HepG2 (cell line): ENCODE measurements around the gene SMLR1. TPM values are rescaled to one million over a fixed set of nuclear protein-coding genes. Genes with fewer than 3 reads are reported as not detected.
A peak's percentile ranks its signal among the peaks of the same experiment; 100 is the strongest.

Experiments
- CCDC6 ChIP-seq: sonication (generic); formaldehyde crosslinking; IDR thresholded peaks from 2 replicates; pipeline ENCODE4 v1.8.1; 2022; ENCODE audit warnings: mild to moderate bottlenecking, missing genetic modification reagents, moderate library complexity
- CENPT ChIP-seq: sonication (generic); formaldehyde crosslinking; IDR thresholded peaks from 2 replicates; pipeline ENCODE4 v1.8.0; 2022; ENCODE audit warnings: low read depth, mild to moderate bottlenecking, moderate library complexity, missing genetic modification reagents
- CHCHD3 ChIP-seq: sonication (generic); formaldehyde crosslinking; IDR thresholded peaks from 2 replicates; pipeline ENCODE4 v1.8.0; 2022; ENCODE audit warnings: mild to moderate bottlenecking, missing genetic modification reagents, moderate library complexity
- ESRRA ChIP-seq: sonication (generic); formaldehyde crosslinking; IDR thresholded peaks from 2 replicates; pipeline ENCODE4 v1.5.1; 2020; ENCODE audit warnings: mild to moderate bottlenecking, low read depth, missing genetic modification reagents
- GATAD1 ChIP-seq: IDR thresholded peaks from 2 replicates; pipeline ENCODE4 v1.6.1; 2016; ENCODE audit warnings: missing genetic modification reagents, missing compliant biosample characterization
- LCORL ChIP-seq, 2 experiments: fragments of 450-650 bp in 1 of 2; sonication (generic) in 1 of 2; formaldehyde crosslinking in 1 of 2; IDR thresholded peaks; 2 replicates each; pipeline versions ENCODE4 v1.5.0 to v1.6.1; 2017 to 2020; ENCODE audit warnings: antibody characterized with exemption in 1 of 2, missing genetic modification reagents in 1 of 2
- PPARG ChIP-seq: conservative IDR thresholded peaks from 2 replicates; pipeline ENCODE4 v1.6.1; 2016; ENCODE audit warnings: missing biosample characterization, missing genetic modification reagents
- RXRA ChIP-seq: sonication (generic); formaldehyde crosslinking; IDR thresholded peaks from 2 replicates; pipeline ENCODE4 v1.5.1; 2020; ENCODE audit warnings: missing genetic modification reagents
- SNRNP70 ChIP-seq: fragments of 200-400 bp; formaldehyde crosslinking; IDR thresholded peaks from 2 replicates; pipeline ENCODE4 v1.6.1; 2017; ENCODE audit warnings: mild to moderate bottlenecking, low read depth, low read length, moderate library complexity
- SP140L ChIP-seq: sonication (generic); formaldehyde crosslinking; IDR thresholded peaks from 2 replicates; pipeline ENCODE4 v1.4.0; 2020; ENCODE audit warnings: missing genetic modification reagents, borderline replicate concordance
- SUZ12 ChIP-seq: fragments of 150-350 bp; IDR thresholded peaks from 2 replicates; pipeline ENCODE4 v1.6.1; 2014; ENCODE audit warnings: low read depth, low read length
- UBTF ChIP-seq: sonication (generic); formaldehyde crosslinking; IDR thresholded peaks from 2 replicates; pipeline ENCODE4 v1.4.0; 2020; ENCODE audit warnings: mild to moderate bottlenecking, missing genetic modification reagents
- XBP1 ChIP-seq: sonication (generic); formaldehyde crosslinking; IDR thresholded peaks from 2 replicates; pipeline ENCODE4 v1.5.0; 2020; ENCODE audit warnings: missing genetic modification reagents
- ZFAT ChIP-seq: sonication (generic); formaldehyde crosslinking; conservative IDR thresholded peaks from 2 replicates; pipeline ENCODE4 v1.8.1; 2023; ENCODE audit warnings: missing genetic modification reagents, inconsistent platforms
- ZNF12 ChIP-seq: sonication (generic); formaldehyde crosslinking; IDR thresholded peaks from 2 replicates; pipeline ENCODE4 v1.5.0; 2020; ENCODE audit warnings: missing genetic modification reagents
- ZNF484 ChIP-seq: sonication (generic); formaldehyde crosslinking; IDR thresholded peaks from 2 replicates; pipeline ENCODE4 v1.5.1; 2020; ENCODE audit warnings: mild to moderate bottlenecking, low read depth, missing genetic modification reagents, borderline replicate concordance
- ZNF550 ChIP-seq: sonication (generic); formaldehyde crosslinking; IDR thresholded peaks from 2 replicates; pipeline ENCODE4 v1.4.0; 2020; ENCODE audit warnings: mild to moderate bottlenecking, missing genetic modification reagents, borderline replicate concordance
- ZNF607 ChIP-seq: sonication (generic); formaldehyde crosslinking; IDR thresholded peaks from 2 replicates; pipeline ENCODE4 v1.5.1; 2020; ENCODE audit warnings: missing genetic modification reagents, mild to moderate bottlenecking, borderline replicate concordance
- ZNF766 ChIP-seq: sonication (generic); formaldehyde crosslinking; IDR thresholded peaks from 2 replicates; pipeline ENCODE4 v1.5.0; 2020; ENCODE audit warnings: missing genetic modification reagents, borderline replicate concordance
- ZNF784 ChIP-seq: sonication (generic); formaldehyde crosslinking; IDR thresholded peaks from 2 replicates; pipeline ENCODE4 v1.5.1; 2020; ENCODE audit warnings: missing genetic modification reagents, mild to moderate bottlenecking, borderline replicate concordance
- ZSCAN25 ChIP-seq: sonication (generic); formaldehyde crosslinking; IDR thresholded peaks from 2 replicates; pipeline ENCODE4 v1.8.0; 2022; ENCODE audit warnings: mild to moderate bottlenecking, missing genetic modification reagents
- polyA plus RNA-seq, 8 experiments: library from polyadenylated mRNA; depleted of rRNA in 3 of 8; stranded (reverse) in 7 of 8; unstranded in 1 of 8; fragments of >200 nt; fragmentation: Illumina TruSeq in 4 of 8; extraction: Trizol in 4 of 8; gene quantifications; 2 replicates each; pipeline versions ENCODE4 v1.2.1 to v1.2.3, GENCODE V29; 2011 to 2016; ENCODE audit warnings: low read depth in 4 of 8, missing spikeins in 1 of 8, mixed read lengths in 1 of 8; ENCODE audit not compliant: insufficient read depth in 1 of 8
- total RNA-seq, 5 experiments: library from RNA; depleted of rRNA; stranded (reverse); fragments of >200 nt; fragmentation: Illumina TruSeq; extraction: Trizol; gene quantifications; 2 replicates each; pipeline ENCODE4 v1.2.3, GENCODE V29; 2016; ENCODE audit warnings: low read depth in 1 of 5
- TF ChIP-seq, protein P1 (sequence below): IDR thresholded peaks from 2 replicates; pipeline ENCODE4 v1.6.1; 2016; ENCODE audit warnings: mild to moderate bottlenecking, missing biosample characterization, missing genetic modification reagents
- TF ChIP-seq, protein P2 (sequence below): sonication (generic); formaldehyde crosslinking; IDR thresholded peaks from 2 replicates; pipeline ENCODE4 v1.9.0; 2022; ENCODE audit warnings: missing genetic modification reagents, mild to moderate bottlenecking, borderline replicate concordance
- TF ChIP-seq, protein P3 (sequence below): IDR thresholded peaks from 2 replicates; pipeline ENCODE4 v1.6.1; 2016; ENCODE audit warnings: missing genetic modification reagents, missing compliant biosample characterization

Gene SMLR1
- total and polyA plus RNA-seq, 2 of the 13 experiments (the other 11 are each of a cell fraction or from before 2014, with no cell fraction given): 41.8 to 104 TPM

- TF ChIP-seq, protein P1, sequence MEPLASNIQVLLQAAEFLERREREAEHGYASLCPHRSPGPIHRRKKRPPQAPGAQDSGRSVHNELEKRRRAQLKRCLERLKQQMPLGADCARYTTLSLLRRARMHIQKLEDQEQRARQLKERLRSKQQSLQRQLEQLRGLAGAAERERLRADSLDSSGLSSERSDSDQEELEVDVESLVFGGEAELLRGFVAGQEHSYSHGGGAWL (CRISPR knock-in tag): no peak
- TF ChIP-seq ZNF766 (CRISPR knock-in tag): no peak
- no peak for TF ChIP-seq ZNF550 (CRISPR knock-in tag)
- TF ChIP-seq XBP1 (CRISPR knock-in tag): no peak
- no peak for TF ChIP-seq ZFAT (CRISPR knock-in tag)
- TF ChIP-seq CHCHD3 (CRISPR knock-in tag): no peak
- TF ChIP-seq LCORL (IDR thresholded peaks at IDR 0.05): peak; percentile 73
- TF ChIP-seq LCORL (CRISPR knock-in tag; IDR thresholded peaks at IDR 0.05): peak; percentile 83
- no peak for TF ChIP-seq SNRNP70
- no peak for TF ChIP-seq UBTF (CRISPR knock-in tag)
- TF ChIP-seq CCDC6 (CRISPR knock-in tag): no peak
- TF ChIP-seq PPARG: peak; percentile 83; the same call in 1 of the 2 replicates
- peak; percentile 68; the same call in 1 of the 2 replicates for TF ChIP-seq RXRA (CRISPR knock-in tag)
- no peak for TF ChIP-seq ZNF484 (CRISPR knock-in tag)
- no peak for TF ChIP-seq ZNF607 (CRISPR knock-in tag)
- TF ChIP-seq, protein P2, sequence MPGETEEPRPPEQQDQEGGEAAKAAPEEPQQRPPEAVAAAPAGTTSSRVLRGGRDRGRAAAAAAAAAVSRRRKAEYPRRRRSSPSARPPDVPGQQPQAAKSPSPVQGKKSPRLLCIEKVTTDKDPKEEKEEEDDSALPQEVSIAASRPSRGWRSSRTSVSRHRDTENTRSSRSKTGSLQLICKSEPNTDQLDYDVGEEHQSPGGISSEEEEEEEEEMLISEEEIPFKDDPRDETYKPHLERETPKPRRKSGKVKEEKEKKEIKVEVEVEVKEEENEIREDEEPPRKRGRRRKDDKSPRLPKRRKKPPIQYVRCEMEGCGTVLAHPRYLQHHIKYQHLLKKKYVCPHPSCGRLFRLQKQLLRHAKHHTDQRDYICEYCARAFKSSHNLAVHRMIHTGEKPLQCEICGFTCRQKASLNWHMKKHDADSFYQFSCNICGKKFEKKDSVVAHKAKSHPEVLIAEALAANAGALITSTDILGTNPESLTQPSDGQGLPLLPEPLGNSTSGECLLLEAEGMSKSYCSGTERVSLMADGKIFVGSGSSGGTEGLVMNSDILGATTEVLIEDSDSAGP (CRISPR knock-in tag): no peak
- TF ChIP-seq ESRRA: peak; percentile 82; the same call in 1 of the 2 replicates
- TF ChIP-seq, protein P3, sequence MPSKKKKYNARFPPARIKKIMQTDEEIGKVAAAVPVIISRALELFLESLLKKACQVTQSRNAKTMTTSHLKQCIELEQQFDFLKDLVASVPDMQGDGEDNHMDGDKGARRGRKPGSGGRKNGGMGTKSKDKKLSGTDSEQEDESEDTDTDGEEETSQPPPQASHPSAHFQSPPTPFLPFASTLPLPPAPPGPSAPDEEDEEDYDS: peak; percentile 48; the same call in 1 of the 2 replicates
- TF ChIP-seq ZNF12: peak; percentile 31; the same call in 1 of the 2 replicates
- 0 out of 2 replicates have a peak, but pooled peaks have one; percentile 29 for TF ChIP-seq SP140L
- no peak for TF ChIP-seq CENPT (CRISPR knock-in tag)
- no peak for TF ChIP-seq ZSCAN25 (CRISPR knock-in tag)
- no peak; the same call in 1 of the 2 replicates for TF ChIP-seq GATAD1
- no peak for TF ChIP-seq SUZ12
- TF ChIP-seq ZNF784 (CRISPR knock-in tag): 0 out of 2 replicates have a peak, but pooled peaks have one; percentile 22
These were observed 11.8 kb upstream of the SMLR1 start (continued) for GRCh38 chr6:130815200-130816071.
